Stomach (tissue), 9 donors: Measurements from ENCODE around the gene UGGT2. TPM values are rescaled to one million over a fixed set of nuclear protein-coding genes. Genes with fewer than 3 reads are reported as not detected.
"Not testable (repeated sequence)": the region's sequence is repeated elsewhere in the genome, so short reads cannot be mapped to it uniquely, and the experiment has no call there.

Experiments
- DNase-seq, 2 donors: peaks; one replicate each; pipeline versions ENCODE4 v3.0.0 to v3.0.0-alpha.2; 2013 to 2019
- H3K27ac ChIP-seq, 5 donors: fragments of 200-600 bp in 4 of 5; sonication (generic) in 4 of 5; one replicate each; pipeline ENCODE4 v1.5.1; 2013 to 2019; ENCODE audit warnings: mild to moderate bottlenecking in 1 of 5, moderate library complexity in 1 of 5
- H3K27me3 ChIP-seq, 3 donors: fragments of 200-600 bp; sonication (generic); one replicate each; pipeline ENCODE4 v1.5.1; 2017 to 2019; ENCODE audit warnings: mixed run types in 1 of 3
- H3K36me3 ChIP-seq, 4 donors: fragments of 200-600 bp; sonication (generic); 1 replicate in 3 of 4; 2 replicates in 1 of 4; pipeline ENCODE4 v1.5.1; 2016 to 2019
- H3K4me1 ChIP-seq, 4 donors: fragments of 200-600 bp; sonication (generic); one replicate each; pipeline ENCODE4 v1.5.1; 2016 to 2019
- H3K4me3 ChIP-seq, 4 donors: fragments of 200-600 bp; sonication (generic) in 3 of 4; one replicate each; pipeline ENCODE4 v1.5.1; 2016 to 2019; ENCODE audit warnings: mild to moderate bottlenecking in 1 of 4
- H3K9me3 ChIP-seq, 4 donors: fragments of 200-600 bp; sonication (generic); one replicate each; pipeline ENCODE4 v1.5.1; 2016 to 2019
- CTCF ChIP-seq, 7 experiments: fragments of 450-650 bp in 4 of 7; fragments of 200-600 bp in 3 of 7; sonication (generic) in 3 of 7; IDR thresholded peaks; one replicate each; pipeline ENCODE4 v1.5.1; 2016 to 2019; ENCODE audit warnings: antibody characterized with exemption in 7 of 7, control low read depth in 2 of 7, mild to moderate bottlenecking in 1 of 7
- EP300 ChIP-seq: sonication (generic); formaldehyde crosslinking; IDR thresholded peaks from one replicate; pipeline ENCODE4 v1.6.1; 2017; ENCODE audit warnings: antibody characterized with exemption
- POLR2A ChIP-seq, 4 donors: fragments of 450-650 bp; IDR thresholded peaks; one replicate each; pipeline ENCODE4 v1.6.1; 2016; ENCODE audit warnings: antibody characterized with exemption in 4 of 4, control low read depth in 2 of 4, mild to moderate bottlenecking in 1 of 4, moderate library complexity in 1 of 4
- POLR2AphosphoS5 ChIP-seq, 3 donors: sonication (generic); formaldehyde crosslinking; IDR thresholded peaks; one replicate each; pipeline ENCODE4 v1.6.1; 2016; ENCODE audit warnings: antibody characterized with exemption in 3 of 3
- WGBS, 5 donors: extraction: QIAGEN DNeasy Blood & Tissue Kit in 3 of 5; methylation state at CpG; one replicate each; pipeline versions ENCODE4 v1.1.5 to v1.1.7; 2013 to 2018; 5-methylcytosine and 5-hydroxymethylcytosine counted together
- intact Hi-C: fragments of 100-400 bp; cut with DNase I; formaldehyde crosslinking; loops from one replicate; pipeline ENCODE4 v1.15.1; 2023; ENCODE audit warnings: low total_unique reads
- polyA plus RNA-seq, 3 donors: library from polyadenylated mRNA; stranded (reverse); fragments of 200-250 nt; gene quantifications; one replicate each; pipeline ENCODE4 v1.2.3, GENCODE V29; 2013
- total RNA-seq, 5 donors: library from RNA; depleted of rRNA; stranded (reverse); fragments of >200 nt; gene quantifications; one replicate each; pipeline versions ENCODE4 v1.1.0 to v1.2.3, GENCODE V29; 2014 to 2016
- donor health status: healthy with polysubstance abuse.
- donor health status: Bipolar disorder and iron deficiency.
- donor health status: healthy.

Gene UGGT2
- total and polyA plus RNA-seq, 8 donors, result 2.1 to 140 (median 21.6) TPM

GRCh38 chr13:95791084-95791722 is 262.0 kb downstream of the UGGT2 start:
- Histone ChIP-seq H3K36me3 (peaks cover 20 to 77% (median 73%) of the 10 kb centered on the region in 4 donors), H3K27me3 (no peaks in the 10 kb centered on the region), H3K27ac (no peak overlapping the region), H3K4me1 (peaks cover 0 to 14% (median 0%) of the 10 kb centered on the region in 4 donors), H3K4me3 (no peak overlapping the region), H3K9me3 (no peaks in the 10 kb centered on the region)
- no peak for TF ChIP-seq POLR2AphosphoS5 (IDR thresholded peaks at IDR 0.05)
- TF ChIP-seq CTCF (IDR thresholded peaks at IDR 0.05), result no peak
- TF ChIP-seq EP300, result no peak
- no peak for TF ChIP-seq POLR2A (IDR thresholded peaks at IDR 0.05)
- intact Hi-C loops, result no loop called here
- WGBS, 5 donors, result 85 to 93% (median 92%) methylated on average over 7 of the region's 7 CpGs
- no peak for DNase-seq

GRCh38 chr13:95789315-95789714 is 263.9 kb downstream of the UGGT2 start:
- H3K27ac ChIP-seq, H3K9me3 ChIP-seq, H3K27me3 ChIP-seq, DNase-seq, intact Hi-C loops, H3K4me3 ChIP-seq: not testable (repeated sequence)
- H3K36me3 ChIP-seq, result peaks cover 20 to 82% (median 72%) of the 10 kb centered on the region in 4 donors
- peaks cover 0 to 22% (median 5%) of the 10 kb centered on the region in 4 donors for H3K4me1 ChIP-seq

GRCh38 chr13:95788100-95788463 is 265.1 kb downstream of the UGGT2 start:
- H3K27me3 ChIP-seq, result no peaks in the 10 kb centered on the region
- H3K36me3 ChIP-seq, result peaks cover 20 to 70% (median 65%) of the 10 kb centered on the region in 4 donors
- DNase-seq, result no peak
- H3K9me3 ChIP-seq, result no peaks in the 10 kb centered on the region
- intact Hi-C loops, result no loop called here
- no peak overlapping the region for H3K4me3 ChIP-seq
- peak overlapping the region in 2 of 5 donors; percentile 9 to 47 for H3K27ac ChIP-seq
- H3K4me1 ChIP-seq, result peaks cover 0 to 29% (median 12%) of the 10 kb centered on the region in 4 donors
- 25 to 47% (median 35%) methylated on average over 2 of the region's 2 CpGs for WGBS, 5 donors
- TF ChIP-seq POLR2AphosphoS5 (IDR thresholded peaks at IDR 0.05) (no peak), POLR2A (IDR thresholded peaks at IDR 0.05) (no peak), EP300 (no peak), CTCF (IDR thresholded peaks at IDR 0.05) (no peak)

- H3K9me3 ChIP-seq, result no peaks in the 10 kb centered on the region
- H3K27ac ChIP-seq, result peak overlapping the region in 2 of 5 donors; percentile 9 to 47
- no peak overlapping the region for H3K4me3 ChIP-seq
- TF ChIP-seq POLR2AphosphoS5 (IDR thresholded peaks at IDR 0.05) (no peak), CTCF (IDR thresholded peaks at IDR 0.05) (no peak), EP300 (no peak), POLR2A (IDR thresholded peaks at IDR 0.05) (no peak)
- H3K36me3 ChIP-seq, result peaks cover 15 to 64% (median 59%) of the 10 kb centered on the region in 4 donors
- peaks cover 0 to 29% (median 12%) of the 10 kb centered on the region in 4 donors for H3K4me1 ChIP-seq
- peak in 1 of 2 donors; percentile 12 for DNase-seq
- 18 to 28% (median 25%) methylated on average over 1 of the region's 1 CpG for WGBS, 5 donors
- intact Hi-C loops, result no loop called here
- no peaks in the 10 kb centered on the region for H3K27me3 ChIP-seq
Observed at GRCh38 chr13:95787356-95788099, 265.7 kb downstream of the UGGT2 start.
